ENCODE data around the gene CARS2. TPM values are rescaled to one million over a fixed set of nuclear protein-coding genes. Genes with fewer than 3 reads are reported as not detected.
A peak's percentile ranks its signal among the peaks of the same experiment; 100 is the strongest.

CARS2 gene
- total RNA-seq, 1 donor: 161 TPM

DNA sequence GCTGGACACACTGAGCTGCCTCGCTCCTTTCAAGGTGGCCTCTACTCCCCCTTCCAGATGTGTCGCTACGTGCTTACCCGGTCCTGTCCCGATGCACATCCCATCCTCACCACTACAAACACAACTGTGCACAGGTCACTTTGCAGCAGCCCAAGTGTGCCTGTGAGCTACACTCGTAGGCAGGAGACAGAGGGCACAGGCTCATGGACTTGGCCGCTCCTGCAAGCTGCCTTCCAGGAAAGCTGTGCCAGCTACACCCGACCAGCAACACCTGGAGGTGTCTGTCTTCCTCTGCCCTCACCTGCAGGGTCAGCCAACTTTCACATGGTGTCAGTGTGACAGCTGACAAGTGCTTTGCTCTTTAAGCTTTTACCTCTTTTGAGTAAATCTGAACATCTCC is 15.4 kb downstream of the CARS2 start:
- Histone ChIP-seq H3K27ac (ENCODE audit: low read depth, low read length) (no peak overlapping the region), H3K36me3 (ENCODE audit: insufficient read depth, low read length) (peaks cover 57% of the 10 kb centered on the region), H3K4me3 (ENCODE audit: insufficient read depth, low read length) (no peak overlapping the region), H3K27me3 (ENCODE audit: insufficient read depth, low read length) (no peaks in the 10 kb centered on the region), H4K20me1 (ENCODE audit: insufficient read depth, low read length) (peaks cover 2% of the 10 kb centered on the region), H3K4me1 (ENCODE audit: insufficient read depth, low read length) (no peaks in the 10 kb centered on the region), H2AFZ (ENCODE audit: low read length) (no peak overlapping the region), H3K79me2 (ENCODE audit: insufficient read depth, low read length) (peaks cover 27% of the 10 kb centered on the region), H3K4me2 (ENCODE audit: insufficient read depth, low read length) (no peak overlapping the region), H3K9me3 (ENCODE audit: low read depth, low read length) (no peaks in the 10 kb centered on the region)
- TF ChIP-seq, protein P1, sequence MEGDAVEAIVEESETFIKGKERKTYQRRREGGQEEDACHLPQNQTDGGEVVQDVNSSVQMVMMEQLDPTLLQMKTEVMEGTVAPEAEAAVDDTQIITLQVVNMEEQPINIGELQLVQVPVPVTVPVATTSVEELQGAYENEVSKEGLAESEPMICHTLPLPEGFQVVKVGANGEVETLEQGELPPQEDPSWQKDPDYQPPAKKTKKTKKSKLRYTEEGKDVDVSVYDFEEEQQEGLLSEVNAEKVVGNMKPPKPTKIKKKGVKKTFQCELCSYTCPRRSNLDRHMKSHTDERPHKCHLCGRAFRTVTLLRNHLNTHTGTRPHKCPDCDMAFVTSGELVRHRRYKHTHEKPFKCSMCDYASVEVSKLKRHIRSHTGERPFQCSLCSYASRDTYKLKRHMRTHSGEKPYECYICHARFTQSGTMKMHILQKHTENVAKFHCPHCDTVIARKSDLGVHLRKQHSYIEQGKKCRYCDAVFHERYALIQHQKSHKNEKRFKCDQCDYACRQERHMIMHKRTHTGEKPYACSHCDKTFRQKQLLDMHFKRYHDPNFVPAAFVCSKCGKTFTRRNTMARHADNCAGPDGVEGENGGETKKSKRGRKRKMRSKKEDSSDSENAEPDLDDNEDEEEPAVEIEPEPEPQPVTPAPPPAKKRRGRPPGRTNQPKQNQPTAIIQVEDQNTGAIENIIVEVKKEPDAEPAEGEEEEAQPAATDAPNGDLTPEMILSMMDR (IDR thresholded peaks at IDR 0.05; ENCODE audit: extremely low read depth, low read depth, low read length): no peak
- peak; percentile 19 for DNase-seq (ENCODE audit: insufficient read length, low spot score, missing footprints)

DNA sequence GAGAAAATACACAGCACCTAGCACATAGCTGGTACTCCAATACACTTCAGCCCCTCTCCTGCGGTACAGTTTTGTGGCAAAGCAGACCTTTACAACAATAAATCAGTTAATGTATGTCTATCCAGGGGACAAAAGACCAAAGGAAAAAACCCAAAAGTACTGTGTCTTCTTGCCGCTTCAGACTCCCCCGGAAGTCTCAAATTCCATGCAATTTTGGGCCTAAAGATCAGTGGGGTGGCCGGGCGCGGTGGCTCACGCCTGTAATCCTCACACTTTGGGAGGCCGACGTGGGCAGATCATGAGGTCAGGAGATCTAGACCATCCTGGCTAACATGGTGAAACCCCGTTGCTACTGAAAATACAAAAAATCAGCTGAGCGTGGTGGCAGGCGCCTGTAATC is 16.2 kb downstream of the CARS2 start:
- Histone ChIP-seq H4K20me1 (ENCODE audit: insufficient read depth, low read length) (peaks cover 2% of the 10 kb centered on the region), H3K27me3 (ENCODE audit: insufficient read depth, low read length) (no peaks in the 10 kb centered on the region), H3K9me3 (ENCODE audit: low read depth, low read length) (no peaks in the 10 kb centered on the region), H3K4me3 (ENCODE audit: insufficient read depth, low read length) (no peak overlapping the region), H3K4me2 (ENCODE audit: insufficient read depth, low read length) (no peak overlapping the region), H3K27ac (ENCODE audit: low read depth, low read length) (no peak overlapping the region), H3K36me3 (ENCODE audit: insufficient read depth, low read length) (peaks cover 60% of the 10 kb centered on the region), H3K4me1 (ENCODE audit: insufficient read depth, low read length) (no peaks in the 10 kb centered on the region), H3K79me2 (ENCODE audit: insufficient read depth, low read length) (peaks cover 27% of the 10 kb centered on the region), H2AFZ (ENCODE audit: low read length) (no peak overlapping the region)
- TF ChIP-seq, protein P1 (IDR thresholded peaks at IDR 0.05; ENCODE audit: extremely low read depth, low read depth, low read length): no peak
- no peak for DNase-seq (ENCODE audit: insufficient read length, low spot score, missing footprints)

DNA sequence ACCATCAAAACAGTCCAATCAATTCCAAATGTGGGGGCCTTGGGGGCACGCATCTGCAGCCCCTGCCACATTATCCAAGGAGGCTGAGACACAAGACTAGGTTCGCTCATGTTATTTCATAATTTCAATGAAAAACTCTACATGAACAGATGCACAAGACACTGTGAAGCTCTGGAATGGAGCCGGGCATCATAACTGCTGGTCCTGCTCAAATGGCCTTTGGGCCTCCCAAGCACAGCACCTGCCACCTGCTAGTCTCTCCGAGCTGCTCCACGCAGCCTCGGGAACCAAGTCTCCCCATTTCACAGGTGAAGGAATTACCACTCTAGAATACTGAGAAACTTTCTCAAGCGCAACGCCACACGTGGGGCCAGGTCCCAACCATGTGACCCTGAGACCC is 16.9 kb downstream of the CARS2 start:
- Histone ChIP-seq H3K27ac (ENCODE audit: low read depth, low read length) (no peak overlapping the region), H3K4me2 (ENCODE audit: insufficient read depth, low read length) (no peak overlapping the region), H3K9me3 (ENCODE audit: low read depth, low read length) (no peaks in the 10 kb centered on the region), H3K79me2 (ENCODE audit: insufficient read depth, low read length) (peaks cover 30% of the 10 kb centered on the region), H3K4me3 (ENCODE audit: insufficient read depth, low read length) (no peak overlapping the region), H3K27me3 (ENCODE audit: insufficient read depth, low read length) (no peaks in the 10 kb centered on the region), H2AFZ (ENCODE audit: low read length) (no peak overlapping the region), H3K4me1 (ENCODE audit: insufficient read depth, low read length) (no peaks in the 10 kb centered on the region), H4K20me1 (ENCODE audit: insufficient read depth, low read length) (peaks cover 2% of the 10 kb centered on the region), H3K36me3 (ENCODE audit: insufficient read depth, low read length) (peaks cover 60% of the 10 kb centered on the region)
- DNase-seq (ENCODE audit: insufficient read length, low spot score, missing footprints): no peak
- TF ChIP-seq, protein P1 (IDR thresholded peaks at IDR 0.05; ENCODE audit: extremely low read depth, low read depth, low read length): no peak

DNA sequence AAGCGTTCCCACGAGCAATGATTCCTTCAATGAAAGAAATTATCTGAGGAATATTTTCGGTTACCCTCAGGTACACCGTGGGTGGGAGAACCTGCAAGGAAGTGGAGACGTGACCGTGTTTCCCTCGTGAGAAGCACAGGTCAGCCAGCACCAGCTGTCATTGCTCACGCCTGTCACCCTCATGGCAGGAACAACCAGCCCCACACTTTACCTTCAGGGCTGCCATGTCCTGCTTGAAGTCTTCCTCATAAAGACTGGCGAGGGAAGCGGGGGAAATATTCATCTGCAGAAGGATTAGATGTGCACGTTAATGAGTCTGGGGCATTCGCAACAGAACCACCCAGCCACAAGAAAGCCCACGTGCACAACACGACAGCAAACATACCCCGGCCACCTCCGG is 18.2 kb downstream of the CARS2 start:
- Histone ChIP-seq H3K4me1 (ENCODE audit: insufficient read depth, low read length) (no peaks in the 10 kb centered on the region), H4K20me1 (ENCODE audit: insufficient read depth, low read length) (peaks cover 2% of the 10 kb centered on the region), H3K27me3 (ENCODE audit: insufficient read depth, low read length) (no peaks in the 10 kb centered on the region), H2AFZ (ENCODE audit: low read length) (no peak overlapping the region), H3K4me3 (ENCODE audit: insufficient read depth, low read length) (no peak overlapping the region), H3K79me2 (ENCODE audit: insufficient read depth, low read length) (peaks cover 28% of the 10 kb centered on the region), H3K27ac (ENCODE audit: low read depth, low read length) (no peak overlapping the region), H3K36me3 (ENCODE audit: insufficient read depth, low read length) (peaks cover 62% of the 10 kb centered on the region), H3K9me3 (ENCODE audit: low read depth, low read length) (no peaks in the 10 kb centered on the region), H3K4me2 (ENCODE audit: insufficient read depth, low read length) (no peak overlapping the region)
- TF ChIP-seq, protein P1 (IDR thresholded peaks at IDR 0.05; ENCODE audit: extremely low read depth, low read depth, low read length): no peak
- DNase-seq (ENCODE audit: insufficient read length, low spot score, missing footprints): no peak

Measured in osteoblast (primary cell).